ENCODE results near the gene CDC42BPB. TPM values are rescaled to one million over a fixed set of nuclear protein-coding genes. Genes with fewer than 3 reads are reported as not detected.

The CDC42BPB gene
- total RNA-seq, 4 donors from 2014 or later, result 145 to 255 (median 197) TPM

DNA sequence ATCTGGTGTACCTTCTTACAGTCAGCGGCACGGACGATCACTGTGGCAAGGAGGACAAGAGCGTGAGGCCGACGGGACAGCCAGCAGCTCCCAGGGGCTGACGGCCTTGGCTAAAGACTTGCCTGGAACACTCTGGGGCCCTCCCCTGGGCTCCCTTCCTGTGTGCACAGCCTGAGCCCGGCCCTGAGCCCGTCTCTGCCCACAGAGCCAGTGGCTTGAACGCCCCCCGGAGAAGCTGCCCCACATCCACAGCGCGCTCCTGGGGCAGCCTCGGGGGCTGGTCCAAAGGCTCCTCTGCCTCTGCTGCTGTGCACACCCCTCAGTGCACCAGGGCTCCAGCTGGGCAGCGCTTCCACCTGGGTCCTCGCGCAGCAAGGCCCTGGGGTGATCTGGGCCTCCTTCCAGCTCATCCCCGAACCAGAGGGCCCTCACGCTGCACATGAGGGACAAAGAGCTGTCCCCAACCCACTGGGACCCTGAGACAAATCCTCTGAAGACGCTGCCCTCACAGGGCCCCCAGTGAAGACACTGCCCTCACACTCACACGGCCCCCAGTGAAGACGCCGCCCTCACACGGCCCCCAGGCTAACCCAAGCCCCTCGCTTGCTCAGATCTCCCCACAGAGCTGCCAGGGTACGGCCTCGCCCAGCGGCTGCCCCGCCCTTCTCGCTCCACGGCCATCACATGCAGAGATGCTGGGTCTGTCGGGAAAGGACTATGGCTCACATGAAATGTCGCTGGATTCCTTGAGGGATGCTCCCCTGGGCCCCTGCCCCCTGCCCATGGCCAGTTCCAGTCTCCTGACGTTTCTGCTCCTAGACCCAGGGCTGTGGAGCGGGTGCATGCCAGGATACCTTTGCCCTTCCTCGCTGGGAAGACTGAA is 112.7 kb downstream of the CDC42BPB start:
- no peak for TF ChIP-seq POLR2A (IDR thresholded peaks at IDR 0.05)
- TF ChIP-seq, protein P1, sequence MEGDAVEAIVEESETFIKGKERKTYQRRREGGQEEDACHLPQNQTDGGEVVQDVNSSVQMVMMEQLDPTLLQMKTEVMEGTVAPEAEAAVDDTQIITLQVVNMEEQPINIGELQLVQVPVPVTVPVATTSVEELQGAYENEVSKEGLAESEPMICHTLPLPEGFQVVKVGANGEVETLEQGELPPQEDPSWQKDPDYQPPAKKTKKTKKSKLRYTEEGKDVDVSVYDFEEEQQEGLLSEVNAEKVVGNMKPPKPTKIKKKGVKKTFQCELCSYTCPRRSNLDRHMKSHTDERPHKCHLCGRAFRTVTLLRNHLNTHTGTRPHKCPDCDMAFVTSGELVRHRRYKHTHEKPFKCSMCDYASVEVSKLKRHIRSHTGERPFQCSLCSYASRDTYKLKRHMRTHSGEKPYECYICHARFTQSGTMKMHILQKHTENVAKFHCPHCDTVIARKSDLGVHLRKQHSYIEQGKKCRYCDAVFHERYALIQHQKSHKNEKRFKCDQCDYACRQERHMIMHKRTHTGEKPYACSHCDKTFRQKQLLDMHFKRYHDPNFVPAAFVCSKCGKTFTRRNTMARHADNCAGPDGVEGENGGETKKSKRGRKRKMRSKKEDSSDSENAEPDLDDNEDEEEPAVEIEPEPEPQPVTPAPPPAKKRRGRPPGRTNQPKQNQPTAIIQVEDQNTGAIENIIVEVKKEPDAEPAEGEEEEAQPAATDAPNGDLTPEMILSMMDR (IDR thresholded peaks at IDR 0.05), result no peak
- Histone ChIP-seq H3K36me3 (peaks cover 0 to 94% (median 0%) of the 10 kb centered on the region in 3 donors), H3K27me3 (no peaks in the 10 kb centered on the region), H3K27ac (no peak overlapping the region), H3K9me3 (no peaks in the 10 kb centered on the region), H3K4me1 (peaks cover 0 to 8% (median 7%) of the 10 kb centered on the region in 4 donors), H3K4me3 (no peak overlapping the region)
- peak in 1 of 3 donors; percentile 46 for DNase-seq

DNA sequence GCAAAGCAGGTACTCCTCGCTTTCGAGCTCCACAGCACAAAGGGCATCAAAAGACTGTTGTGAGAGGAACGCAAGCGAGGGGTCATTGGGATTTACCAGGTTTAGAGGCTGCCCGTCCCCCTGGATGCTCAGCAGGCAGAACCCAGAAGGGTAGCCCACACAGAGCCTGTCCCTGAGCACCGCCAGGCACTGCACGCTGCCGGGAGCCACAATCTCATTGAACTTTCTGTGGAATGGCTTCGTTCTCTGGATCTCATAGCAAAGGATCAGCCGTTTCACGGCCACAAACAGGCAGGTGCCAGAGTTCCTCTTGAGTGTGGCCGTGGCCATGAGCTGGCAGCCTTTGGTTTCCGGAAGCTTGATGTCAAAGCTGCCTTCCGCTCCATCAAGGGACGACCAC is 113.4 kb downstream of the CDC42BPB start:
- Histone ChIP-seq H3K27me3 (no peaks in the 10 kb centered on the region), H3K4me1 (peaks cover 0 to 6% (median 5%) of the 10 kb centered on the region in 4 donors), H3K4me3 (no peak overlapping the region), H3K36me3 (peaks cover 0 to 94% (median 0%) of the 10 kb centered on the region in 3 donors), H3K27ac (no peak overlapping the region), H3K9me3 (no peaks in the 10 kb centered on the region)
- TF ChIP-seq, protein P1 (IDR thresholded peaks at IDR 0.05), result no peak
- TF ChIP-seq POLR2A (IDR thresholded peaks at IDR 0.05), result no peak
- DNase-seq, result no peak

DNA sequence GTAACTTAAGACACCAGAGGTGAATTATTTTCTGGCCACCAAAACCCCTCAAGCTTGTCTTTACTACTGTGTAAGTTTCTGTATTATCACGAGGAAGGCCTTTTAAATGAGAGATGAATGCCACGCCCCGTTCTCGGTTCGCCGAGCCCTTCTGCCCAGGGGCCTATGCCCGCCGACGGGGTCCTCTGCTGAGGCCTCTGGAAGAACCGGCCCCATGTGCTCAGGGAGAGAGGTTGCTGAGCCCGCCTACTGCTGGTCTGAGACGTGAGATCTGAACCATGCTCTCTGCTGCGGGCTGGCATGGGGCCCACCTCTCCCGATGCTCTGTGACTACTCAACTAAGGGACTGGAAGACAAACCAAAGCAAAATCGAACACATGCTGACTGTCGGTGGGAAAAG is 113.9 kb downstream of the CDC42BPB start:
- H3K9me3 ChIP-seq, result no peaks in the 10 kb centered on the region
- peaks cover 0 to 93% (median 0%) of the 10 kb centered on the region in 3 donors for H3K36me3 ChIP-seq
- no peaks in the 10 kb centered on the region for H3K27me3 ChIP-seq
- TF ChIP-seq, protein P1 (IDR thresholded peaks at IDR 0.05), result no peak
- no peak overlapping the region for H3K4me3 ChIP-seq
- peaks cover 0 to 6% (median 3%) of the 10 kb centered on the region in 4 donors for H3K4me1 ChIP-seq
- no peak for DNase-seq
- no peak overlapping the region for H3K27ac ChIP-seq

DNA sequence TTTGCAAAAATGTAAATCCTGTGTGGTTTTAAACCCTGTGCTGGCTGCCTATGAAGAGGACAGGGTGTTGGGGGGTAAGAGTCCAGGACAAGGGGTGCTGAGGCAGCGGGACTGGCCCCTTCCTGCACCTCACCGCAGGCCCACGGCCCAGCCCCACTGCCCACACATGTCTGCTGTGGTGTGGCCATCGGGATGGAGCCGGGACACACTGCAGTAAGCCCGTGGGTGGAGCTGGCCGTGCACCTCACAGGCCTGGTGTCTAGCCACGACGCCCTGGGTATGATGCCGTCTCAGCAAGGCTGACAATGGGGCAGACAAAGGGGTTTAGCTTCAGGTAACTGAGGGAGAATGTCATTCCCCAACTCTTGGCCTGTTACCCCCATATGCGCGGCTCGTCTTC is 115.3 kb downstream of the CDC42BPB start:
- peaks cover 0 to 98% (median 0%) of the 10 kb centered on the region in 3 donors for H3K36me3 ChIP-seq
- no peaks in the 10 kb centered on the region for H3K9me3 ChIP-seq
- H3K27me3 ChIP-seq, result no peaks in the 10 kb centered on the region
- H3K4me1 ChIP-seq, result peaks cover 0 to 6% (median 3%) of the 10 kb centered on the region in 4 donors
- no peak for TF ChIP-seq POLR2A (IDR thresholded peaks at IDR 0.05)
- TF ChIP-seq, protein P1 (IDR thresholded peaks at IDR 0.05), result no peak
- DNase-seq, result no peak
- no peak overlapping the region for H3K4me3 ChIP-seq
- peak overlapping the region in 1 of 4 donors; percentile 66 for H3K27ac ChIP-seq

DNA sequence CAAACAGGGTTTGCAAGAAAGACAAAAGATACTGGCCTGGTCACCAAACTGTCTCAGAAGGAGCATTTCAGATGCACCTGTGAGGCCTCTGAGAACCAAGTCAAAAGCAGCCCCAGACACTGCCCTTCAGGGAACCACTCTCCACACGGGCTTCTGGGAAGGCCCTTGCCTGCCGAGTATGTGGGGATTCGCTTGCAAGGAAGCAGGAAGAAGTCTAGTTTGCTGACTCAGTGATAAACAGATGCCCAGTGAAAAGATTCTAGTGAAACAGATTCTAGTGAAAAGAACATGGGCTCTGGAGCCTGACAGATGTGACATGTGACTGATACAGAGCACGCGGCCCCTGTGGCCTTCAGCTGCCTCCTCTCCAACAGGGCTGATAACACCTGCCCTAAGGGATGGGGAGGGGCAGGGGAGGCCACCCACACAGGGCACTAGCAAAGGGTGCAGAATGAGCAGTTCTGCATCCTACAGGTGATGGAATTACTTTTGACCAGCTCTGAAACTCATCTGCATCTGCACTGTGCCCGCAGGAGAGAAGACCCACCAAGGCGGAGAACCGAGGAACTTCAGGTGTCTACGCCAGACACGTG is 115.8 kb downstream of the CDC42BPB start:
- Histone ChIP-seq H3K27ac (peak overlapping the region in 1 of 4 donors; percentile 66), H3K27me3 (no peaks in the 10 kb centered on the region), H3K36me3 (peaks cover 0 to 98% (median 0%) of the 10 kb centered on the region in 3 donors), H3K4me1 (peaks cover 0 to 6% (median 3%) of the 10 kb centered on the region in 4 donors), H3K4me3 (no peak overlapping the region), H3K9me3 (no peaks in the 10 kb centered on the region)
- TF ChIP-seq, protein P1 (IDR thresholded peaks at IDR 0.05), result no peak
- no peak for TF ChIP-seq POLR2A (IDR thresholded peaks at IDR 0.05)
- peak in 2 of 3 donors; percentile 61 to 63 for DNase-seq

Data from Peyer's patch (tissue), 4 donors.